Endothelial cell of umbilical vein (primary cell): ENCODE measurements around the gene CD86. TPM values are rescaled to one million over a fixed set of nuclear protein-coding genes. Genes with fewer than 3 reads are reported as not detected.

Experiments
- BruUV-seq: library from RNA; stranded (reverse); fragments of 400-500 nt; replicated peaks from 2 replicates; lab custom pipeline; 2021; lab: Mats Ljungman, UMichigan
- CTCF ChIA-PET: fragments of 300-600, 350-600 bp; sonication (Branson Sonifier 250); formaldehyde crosslinking; loops from one replicate; lab custom pipeline; 2021; ENCODE audit warnings: antibody characterized with exemption, inconsistent platforms; lab: Charles Lee
- POLR2A ChIA-PET: fragments of 300-600, 350-600 bp; sonication (Branson Sonifier 250); formaldehyde crosslinking; loops from one replicate; lab custom pipeline; 2021; ENCODE audit warnings: antibody characterized with exemption, inconsistent platforms; lab: Charles Lee
- DNase-seq: peaks from one replicate; pipeline ENCODE4 v3.0.0-alpha.2; 2011; ENCODE audit warnings: low read depth, low spot score
- FAIRE-seq: peaks from 2 replicates; lab custom pipeline; 2011; peaks lifted over from hg19 to GRCh38; lab: Jason Lieb, UNC
- H2AFZ ChIP-seq: 2 replicates; pipeline ENCODE4 v1.6.0; 2012; ENCODE audit warnings: low read depth, low read length, control low read depth, inconsistent platforms
- H3K27ac ChIP-seq: 2 replicates; pipeline ENCODE4 v1.5.1; 2011; ENCODE audit warnings: low read depth, mild to moderate bottlenecking, control low read depth, low read length, moderate library complexity; ENCODE audit not compliant: insufficient read depth
- H3K27me3 ChIP-seq, 2 experiments: 2 replicates each; pipeline versions ENCODE4 v1.6.0 to v1.6.1; 2011; ENCODE audit warnings: low read length in 2 of 2, mixed read lengths in 1 of 2; ENCODE audit not compliant: control insufficient read depth in 2 of 2, insufficient read depth in 2 of 2
- H3K36me3 ChIP-seq, 2 experiments: 2 replicates in 1 of 2; 3 replicates in 1 of 2; pipeline ENCODE4 v1.5.1; 2011; ENCODE audit warnings: low read length in 2 of 2, mild to moderate bottlenecking in 1 of 2, moderate library complexity in 1 of 2; ENCODE audit not compliant: control insufficient read depth in 2 of 2, insufficient read depth in 2 of 2; ENCODE audit errors: extremely low read depth in 1 of 2
- H3K4me1 ChIP-seq: 3 replicates; pipeline ENCODE4 v1.5.1; 2011; ENCODE audit warnings: mild to moderate bottlenecking, low read length; ENCODE audit not compliant: control insufficient read depth, insufficient read depth; ENCODE audit errors: extremely low read depth
- H3K4me2 ChIP-seq: 2 replicates; pipeline ENCODE4 v1.6.1; 2011; ENCODE audit warnings: low read length, control low read depth, mixed read lengths; ENCODE audit not compliant: insufficient read depth
- H3K4me3 ChIP-seq, 3 experiments: fragments of 200-600 bp in 1 of 3; sonication (generic), shearing (Covaris generic) in 1 of 3; replicated peaks in 1 of 3; 2 replicates each; pipeline ENCODE4 v1.5.1; 2011 to 2016; ENCODE audit warnings: control low read depth in 3 of 3, low read length in 3 of 3, mild to moderate bottlenecking in 2 of 3, inconsistent platforms in 1 of 3, low read depth in 1 of 3, moderate library complexity in 1 of 3; ENCODE audit not compliant: insufficient read depth in 1 of 3
- H3K79me2 ChIP-seq: 2 replicates; pipeline ENCODE4 v1.6.0; 2012; ENCODE audit warnings: low read length, inconsistent platforms; ENCODE audit not compliant: control insufficient read depth, insufficient read depth
- H3K9ac ChIP-seq: replicated peaks from 2 replicates; pipeline ENCODE3; 2011; ENCODE audit warnings: low read length, control low read depth; ENCODE audit not compliant: insufficient read depth; ENCODE audit errors: extremely low read depth
- H3K9me1 ChIP-seq: replicated peaks from 3 replicates; pipeline ENCODE4 v1.6.0; 2011; ENCODE audit warnings: mild to moderate bottlenecking, low read length; ENCODE audit not compliant: control insufficient read depth, insufficient read depth; ENCODE audit errors: extremely low read depth
- H3K9me3 ChIP-seq: replicated peaks from 2 replicates; pipeline ENCODE4 v1.5.1; 2012; ENCODE audit warnings: low read length, inconsistent platforms; ENCODE audit not compliant: control insufficient read depth, insufficient read depth
- H4K20me1 ChIP-seq: replicated peaks from 2 replicates; pipeline ENCODE3; 2011; ENCODE audit warnings: mild to moderate bottlenecking, low read length; ENCODE audit not compliant: control insufficient read depth, insufficient read depth; ENCODE audit errors: extremely low read depth
- EZH2 ChIP-seq: IDR thresholded peaks from 2 replicates; pipeline ENCODE4 v1.6.1; 2012; ENCODE audit warnings: borderline replicate concordance, low read depth, mild to moderate bottlenecking, moderate library complexity, low read length, inconsistent platforms; ENCODE audit not compliant: severe bottlenecking
- FOS ChIP-seq: IDR thresholded peaks from 2 replicates; pipeline ENCODE4 v1.6.1; 2011; ENCODE audit warnings: mild to moderate bottlenecking, low read length, moderate library complexity, borderline replicate concordance; ENCODE audit not compliant: insufficient read depth
- GATA2 ChIP-seq: IDR thresholded peaks from 2 replicates; pipeline ENCODE4 v1.7.0; 2011; ENCODE audit warnings: low read depth, mild to moderate bottlenecking, moderate library complexity, mixed read lengths, low read length; ENCODE audit not compliant: insufficient read length, insufficient read depth
- JUN ChIP-seq: IDR thresholded peaks from 2 replicates; pipeline ENCODE4 v1.6.1; 2011; ENCODE audit warnings: borderline replicate concordance, low read depth; ENCODE audit not compliant: insufficient read length, insufficient read depth
- MAX ChIP-seq: IDR thresholded peaks from 2 replicates; pipeline ENCODE4 v1.6.1; 2011; ENCODE audit not compliant: insufficient read depth, insufficient read length
- MYC ChIP-seq: IDR thresholded peaks from one replicate; pipeline ENCODE4 v1.6.1; 2011; ENCODE audit warnings: mild to moderate bottlenecking, low read depth, low read length
- POLR2A ChIP-seq: IDR thresholded peaks from 2 replicates; pipeline ENCODE4 v1.6.1; 2012; ENCODE audit warnings: low read depth, mild to moderate bottlenecking, control low read depth, low read length
- POLR2AphosphoS5 ChIP-seq: IDR thresholded peaks from 2 replicates; pipeline ENCODE4 v1.6.1; 2012; ENCODE audit warnings: low read depth, mild to moderate bottlenecking, control low read depth, low read length, moderate library complexity; ENCODE audit not compliant: insufficient read depth
- dilution Hi-C: fragments of 300-500 bp; cut with MboI; formaldehyde crosslinking; loops from one replicate; pipeline ENCODE4 v1.15.0; 2019; ENCODE audit warnings: low sequenced_read_pairs; ENCODE audit not compliant: extremely low pct_ligation_motif_present
- intact Hi-C: fragments of 100-400 bp; cut with micrococcal nuclease; formaldehyde crosslinking; loops from one replicate; pipeline ENCODE4 v1.10.0; 2022
- polyA plus RNA-seq, 4 experiments: library from polyadenylated mRNA; depleted of rRNA in 3 of 4; stranded (reverse) in 3 of 4; unstranded in 1 of 4; fragments of >200 nt; gene quantifications; 2 replicates each; pipeline versions ENCODE4 v1.2.1 to v1.2.3, GENCODE V29; 2011 to 2012; ENCODE audit warnings: missing spikeins in 1 of 4
- total RNA-seq: library from RNA; stranded (reverse); gene quantifications from 2 replicates; pipeline ENCODE4 v1.2.3, GENCODE V29; 2021
- TF ChIP-seq, protein P1 (sequence below), 2 donors: IDR thresholded peaks; 1 replicate in 1 of 2; 2 replicates in 1 of 2; pipeline ENCODE4 v1.5.1; 2011; ENCODE audit warnings: low read length in 2 of 2, mild to moderate bottlenecking in 2 of 2, moderate library complexity in 2 of 2, control low read depth in 1 of 2, inconsistent platforms in 1 of 2, low read depth in 1 of 2; ENCODE audit not compliant: insufficient read depth in 1 of 2; ENCODE audit errors: extremely low read depth in 1 of 2

CD86 gene
- total and polyA plus RNA-seq, 2 donors (not counting 3 experiments of a cell fraction or from before 2014, with no cell fraction given) = not detected

- intact Hi-C loops = no loop called here
- Histone ChIP-seq H3K9me3 (no peaks in the 10 kb centered on the region), H3K79me2 (no peaks in the 10 kb centered on the region), H3K4me1 (no peaks in the 10 kb centered on the region), H3K4me3 (no peak overlapping the region), H3K4me2 (no peak overlapping the region), H3K27me3 (no peaks in the 10 kb centered on the region), H3K9ac (no peak overlapping the region), H2AFZ (no peak overlapping the region), H4K20me1 (no peaks in the 10 kb centered on the region), H3K36me3 (no peaks in the 10 kb centered on the region), H3K9me1 (no peaks in the 10 kb centered on the region), H3K27ac (no peak overlapping the region)
- TF ChIP-seq FOS = no peak
- no peak for TF ChIP-seq MAX
- TF ChIP-seq EZH2 = no peak
- TF ChIP-seq POLR2AphosphoS5 = no peak
- TF ChIP-seq JUN = no peak
- no peak for TF ChIP-seq MYC
- TF ChIP-seq GATA2 = no peak
- TF ChIP-seq, protein P1, sequence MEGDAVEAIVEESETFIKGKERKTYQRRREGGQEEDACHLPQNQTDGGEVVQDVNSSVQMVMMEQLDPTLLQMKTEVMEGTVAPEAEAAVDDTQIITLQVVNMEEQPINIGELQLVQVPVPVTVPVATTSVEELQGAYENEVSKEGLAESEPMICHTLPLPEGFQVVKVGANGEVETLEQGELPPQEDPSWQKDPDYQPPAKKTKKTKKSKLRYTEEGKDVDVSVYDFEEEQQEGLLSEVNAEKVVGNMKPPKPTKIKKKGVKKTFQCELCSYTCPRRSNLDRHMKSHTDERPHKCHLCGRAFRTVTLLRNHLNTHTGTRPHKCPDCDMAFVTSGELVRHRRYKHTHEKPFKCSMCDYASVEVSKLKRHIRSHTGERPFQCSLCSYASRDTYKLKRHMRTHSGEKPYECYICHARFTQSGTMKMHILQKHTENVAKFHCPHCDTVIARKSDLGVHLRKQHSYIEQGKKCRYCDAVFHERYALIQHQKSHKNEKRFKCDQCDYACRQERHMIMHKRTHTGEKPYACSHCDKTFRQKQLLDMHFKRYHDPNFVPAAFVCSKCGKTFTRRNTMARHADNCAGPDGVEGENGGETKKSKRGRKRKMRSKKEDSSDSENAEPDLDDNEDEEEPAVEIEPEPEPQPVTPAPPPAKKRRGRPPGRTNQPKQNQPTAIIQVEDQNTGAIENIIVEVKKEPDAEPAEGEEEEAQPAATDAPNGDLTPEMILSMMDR (IDR thresholded peaks at IDR 0.05; ENCODE audit: extremely low read depth in 1 of 2, insufficient read depth in 1 of 2, low read depth in 1 of 2, low read length in 2 of 2) = no peak
- TF ChIP-seq POLR2A = no peak
- no peak for DNase-seq
- no peak for FAIRE-seq
- CTCF ChIA-PET = no interaction called here
- POLR2A ChIA-PET = no interaction called here
- no TSS peak for BruUV-seq
- dilution Hi-C loops = no loop called here
Observed at GRCh38 chr3:122067214-122067550, 12.0 kb downstream of the CD86 start.
